ENCODE results near the gene LHX5.

The LHX5 gene

DNA sequence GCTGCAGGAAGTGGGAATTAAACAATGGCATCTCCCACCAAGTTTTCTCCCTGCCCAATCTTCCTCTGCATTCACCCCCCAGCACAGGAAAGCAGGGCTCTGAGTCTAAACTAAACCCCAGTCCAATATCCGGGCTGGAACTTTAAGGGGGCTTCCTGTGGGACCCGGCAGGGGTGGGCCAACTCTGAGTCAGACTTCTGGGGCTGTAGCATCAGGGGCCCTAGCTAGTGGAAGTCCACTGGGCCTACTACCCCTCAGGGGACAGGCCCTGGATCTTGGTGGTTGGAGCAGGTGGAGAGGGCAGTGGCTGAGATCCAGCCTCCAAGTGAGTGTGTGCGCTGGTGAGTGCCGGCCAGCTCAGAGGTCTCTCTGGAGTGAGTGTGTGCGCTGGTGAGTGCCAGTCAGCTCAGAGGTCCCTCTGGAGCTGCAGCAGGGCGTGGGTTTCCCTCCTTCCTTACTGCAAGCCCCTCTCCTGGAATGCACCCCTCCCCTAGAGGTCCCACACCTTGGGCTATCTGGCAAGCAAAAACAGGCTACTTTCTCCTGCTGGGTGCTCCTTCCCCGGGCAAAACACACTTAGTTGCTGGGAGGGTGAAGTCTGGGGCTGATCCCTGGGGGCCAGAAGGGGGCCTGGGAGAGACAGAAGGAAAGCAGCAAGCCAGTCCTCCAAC, 5.6 kb upstream of the LHX5 start:
- DNase-seq: no peak

DNA sequence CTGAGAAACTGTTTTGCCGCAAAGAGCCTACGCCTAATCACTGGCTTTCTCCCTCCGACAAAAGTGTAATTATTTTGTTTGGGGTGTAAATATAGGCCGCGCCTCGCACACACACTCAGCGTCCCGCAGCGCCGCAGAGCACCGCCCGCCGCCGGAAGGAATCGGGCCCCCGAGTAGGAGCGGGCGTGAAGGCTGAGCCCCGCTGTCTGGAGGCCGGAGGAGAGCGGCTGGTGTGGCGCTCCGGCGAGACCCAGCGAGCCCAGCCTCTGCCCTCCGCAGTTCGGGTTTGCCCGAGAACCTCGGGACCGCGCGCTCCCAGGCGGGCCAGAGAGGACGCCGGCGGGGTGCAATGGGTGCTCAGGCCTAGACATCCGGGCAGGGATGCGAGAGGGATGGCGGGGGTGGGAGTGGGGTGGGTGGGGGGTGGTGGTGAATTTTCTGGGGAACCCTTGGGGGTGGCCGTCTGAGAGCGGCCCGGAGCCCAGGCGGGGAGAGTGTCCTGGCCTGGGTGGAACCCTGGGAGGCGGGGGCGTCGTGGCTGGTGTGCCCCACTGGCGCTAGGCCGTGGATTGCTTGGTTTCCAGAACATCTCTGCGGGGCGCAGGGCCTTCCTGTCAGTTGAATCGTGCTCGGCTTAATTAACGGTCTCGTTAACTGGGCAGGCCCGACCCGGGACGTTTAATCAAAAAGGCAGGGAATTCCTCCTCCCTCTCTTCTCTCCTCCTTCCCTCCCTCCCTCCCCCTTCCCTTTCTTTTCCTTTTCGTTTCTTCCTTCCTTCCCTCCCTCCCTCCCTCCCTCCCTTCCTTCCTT, 4.7 kb upstream of the LHX5 start:
- peak; percentile 46 for DNase-seq

DNA sequence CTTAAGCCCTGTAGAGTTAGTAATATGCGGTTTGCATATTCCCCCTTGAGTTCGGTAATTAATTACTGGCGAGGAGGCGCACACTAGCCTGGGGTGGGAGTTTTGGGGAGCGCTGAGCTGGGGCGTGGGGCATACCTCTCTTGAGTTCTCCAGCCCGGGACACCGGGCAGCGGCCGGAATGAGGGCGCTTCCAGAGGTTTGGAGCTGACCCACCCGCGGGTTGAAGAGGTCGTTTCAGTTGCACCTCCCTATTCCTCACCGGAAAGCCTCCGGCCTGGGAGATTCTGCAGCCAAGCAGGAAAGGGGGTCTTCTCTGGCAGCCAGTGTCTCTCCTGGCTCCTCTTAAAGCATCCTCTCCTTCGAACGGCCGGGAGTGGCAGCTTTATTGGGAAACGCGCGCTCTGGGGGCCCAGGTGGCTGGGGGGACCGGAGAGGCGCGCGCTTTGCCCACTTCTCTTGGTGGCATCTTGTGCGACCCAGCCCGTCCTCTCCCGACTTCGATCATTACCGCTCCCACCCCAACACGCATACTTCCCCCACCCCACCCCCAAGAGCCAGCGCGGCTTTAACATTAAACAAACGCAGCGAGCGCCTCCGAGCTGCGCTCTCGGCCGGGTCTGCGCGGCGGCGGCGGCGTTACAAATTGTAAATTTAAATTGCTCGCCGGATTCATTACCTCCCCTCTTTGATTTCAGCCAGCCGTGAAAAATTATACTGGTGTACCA, 3.9 kb upstream of the LHX5 start:
- DNase-seq: peak; percentile 47

DNA sequence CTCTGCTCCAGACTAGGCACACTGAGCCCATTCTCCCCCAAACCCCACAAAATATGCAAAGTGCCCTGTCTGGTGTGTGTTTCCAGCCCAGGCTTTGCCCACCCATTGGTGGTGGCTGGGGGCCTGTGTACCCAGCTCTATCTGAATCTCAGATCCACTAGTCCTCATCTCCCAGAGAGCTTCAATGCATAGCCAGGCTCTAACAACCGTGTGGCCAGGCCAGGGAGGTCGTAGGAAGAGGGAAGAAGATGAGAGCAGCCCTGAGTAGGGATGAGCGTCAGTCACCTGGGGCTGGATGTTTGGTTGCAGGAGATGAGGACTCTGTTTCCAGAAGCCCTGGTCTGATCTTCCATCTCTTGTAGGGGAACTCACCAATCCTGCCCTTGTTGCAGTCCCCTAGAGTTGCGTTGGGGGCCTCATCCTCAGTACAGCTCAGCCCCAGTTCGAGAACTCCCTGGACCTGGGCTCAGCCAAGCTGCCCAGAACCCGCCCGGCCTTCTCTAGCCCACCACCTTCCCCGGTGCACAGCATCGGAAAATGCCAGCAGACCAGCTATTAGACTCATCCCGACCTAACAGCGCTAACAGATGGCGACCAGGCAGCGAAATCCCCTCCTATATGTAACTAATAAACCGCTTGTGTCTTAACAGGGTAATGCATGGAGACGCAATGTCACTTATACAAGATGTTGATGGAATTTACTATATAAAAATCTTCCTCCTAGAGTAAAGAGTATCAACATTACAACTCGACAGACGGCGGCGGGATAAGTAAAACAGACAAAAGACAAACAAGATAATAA, 3.2 kb upstream of the LHX5 start:
- DNase-seq: no peak

DNA sequence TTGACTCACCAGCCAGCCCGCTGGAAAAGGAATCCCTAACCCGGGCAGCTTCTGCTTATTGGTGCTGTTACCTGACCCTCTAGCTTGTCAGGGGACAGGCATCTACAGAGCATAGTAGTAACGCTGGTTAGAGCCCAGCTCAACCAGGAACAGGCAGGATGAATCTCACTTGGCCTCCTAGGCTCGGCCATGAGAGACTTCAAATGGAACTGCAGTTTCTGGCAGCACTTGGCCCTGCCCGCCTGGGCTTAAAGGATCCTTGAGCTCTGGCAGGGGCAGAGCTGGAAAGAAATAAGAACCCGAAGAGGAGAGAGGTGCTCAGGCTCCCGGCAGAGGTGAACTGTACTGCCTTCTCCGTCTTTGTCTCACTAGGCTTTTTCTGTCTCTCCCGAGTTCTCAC, 2.3 kb upstream of the LHX5 start:
- DNase-seq: peak; percentile 51

DNA sequence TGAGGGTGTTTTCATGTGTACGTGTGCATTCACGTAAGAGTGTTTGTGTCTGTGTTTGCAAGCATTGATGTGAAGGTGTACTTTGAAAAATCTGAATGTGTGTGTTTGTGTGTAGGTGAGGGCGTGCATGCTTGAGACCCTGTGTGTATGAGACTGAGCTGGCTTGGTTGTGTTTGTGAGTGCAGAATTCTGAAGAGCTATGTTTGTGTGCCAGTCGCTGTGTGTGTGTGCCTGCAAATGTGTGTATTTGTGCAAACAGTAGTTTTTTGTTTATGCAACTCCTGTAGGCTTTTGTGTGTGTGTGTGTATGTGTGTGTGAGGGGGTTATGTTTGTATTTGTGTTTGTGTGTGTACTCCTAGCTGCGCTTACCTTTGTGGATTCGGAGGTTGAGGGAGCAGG, 1.7 kb upstream of the LHX5 start:
- DNase-seq: no peak

DNA sequence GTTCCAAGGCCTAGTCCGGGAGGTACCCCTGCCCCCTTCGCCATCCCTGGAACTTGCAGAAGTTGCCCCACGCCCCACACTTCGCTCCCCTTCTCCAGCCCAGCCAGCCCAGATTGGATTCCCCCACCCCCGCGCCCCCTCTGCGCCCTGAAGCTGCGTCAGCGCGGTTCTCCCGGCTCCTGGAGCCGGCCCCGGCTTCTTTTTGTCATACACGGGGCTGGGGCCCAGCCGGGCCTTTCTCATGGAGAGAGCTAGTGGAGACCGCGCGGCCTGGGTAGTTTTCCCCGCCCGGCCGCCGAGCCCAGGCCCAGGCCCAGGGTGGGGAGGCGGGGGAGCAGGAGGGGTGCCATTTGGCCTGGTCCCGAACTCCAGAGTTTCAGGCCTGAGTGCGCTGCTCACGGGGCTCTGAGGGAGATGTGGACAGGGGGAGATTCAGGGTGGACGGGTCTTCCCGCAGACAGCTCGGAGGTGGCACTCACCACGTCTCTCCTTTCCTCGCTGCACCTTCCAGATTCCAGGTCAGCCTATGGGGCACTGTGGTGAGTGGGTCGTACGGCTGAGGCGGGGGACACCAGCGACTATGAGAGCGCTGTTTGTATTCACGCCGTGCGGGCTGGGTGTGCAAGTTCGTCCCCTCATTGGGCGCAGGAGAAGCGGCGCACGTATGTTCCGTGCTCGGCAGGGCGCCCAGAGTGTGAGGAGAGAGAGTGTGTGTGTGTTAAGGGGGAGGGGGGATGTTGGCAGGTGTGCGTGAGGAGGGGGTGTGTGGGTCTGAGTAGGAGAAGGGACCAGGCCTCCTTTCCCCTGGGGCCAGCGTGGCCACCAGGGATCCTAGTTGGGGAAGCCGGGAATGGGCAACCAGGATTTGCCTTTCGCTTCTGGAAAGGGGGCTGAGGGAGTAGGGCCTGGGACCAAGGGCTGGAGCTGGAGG, 785 bp upstream of the LHX5 start:
- DNase-seq: no peak

DNA sequence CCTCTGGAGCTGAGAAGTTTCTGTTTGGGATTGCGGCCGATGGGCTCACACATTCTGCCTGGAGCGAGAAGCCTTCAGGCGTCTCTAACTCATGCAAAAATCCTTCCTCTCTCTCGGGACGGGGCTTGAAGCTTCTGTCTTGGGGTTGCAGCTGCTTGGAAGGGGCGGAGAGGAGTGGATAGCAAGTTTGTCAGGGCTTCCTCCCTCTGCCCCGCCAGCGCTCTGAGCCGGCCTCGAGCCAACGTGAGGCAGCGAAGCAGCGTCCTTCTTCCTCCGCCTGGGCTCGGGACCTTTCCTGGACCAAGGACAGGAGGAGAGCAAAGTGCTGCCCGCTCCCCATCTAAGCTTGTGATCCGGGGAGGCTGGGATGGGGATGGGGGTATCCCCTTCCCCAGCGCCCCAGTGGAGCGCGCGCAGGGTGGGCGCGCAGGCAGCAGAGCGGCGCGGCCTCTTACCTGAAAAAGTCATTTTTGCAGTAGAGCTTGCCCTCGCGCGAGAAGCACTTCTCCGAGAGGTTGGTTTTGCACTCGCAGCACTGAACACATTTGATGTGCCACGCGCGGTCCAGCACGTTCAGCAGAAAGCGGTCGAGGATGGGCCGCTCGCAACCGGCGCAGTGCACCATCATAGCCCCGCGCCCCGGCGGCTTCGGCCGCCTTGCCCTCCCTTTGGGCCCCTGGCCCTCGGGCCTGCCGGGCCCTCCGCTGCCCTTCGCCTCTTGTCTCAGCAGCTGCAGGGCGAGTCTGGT, 626 bp downstream of the LHX5 start:
- DNase-seq: peak; percentile 51

DNA sequence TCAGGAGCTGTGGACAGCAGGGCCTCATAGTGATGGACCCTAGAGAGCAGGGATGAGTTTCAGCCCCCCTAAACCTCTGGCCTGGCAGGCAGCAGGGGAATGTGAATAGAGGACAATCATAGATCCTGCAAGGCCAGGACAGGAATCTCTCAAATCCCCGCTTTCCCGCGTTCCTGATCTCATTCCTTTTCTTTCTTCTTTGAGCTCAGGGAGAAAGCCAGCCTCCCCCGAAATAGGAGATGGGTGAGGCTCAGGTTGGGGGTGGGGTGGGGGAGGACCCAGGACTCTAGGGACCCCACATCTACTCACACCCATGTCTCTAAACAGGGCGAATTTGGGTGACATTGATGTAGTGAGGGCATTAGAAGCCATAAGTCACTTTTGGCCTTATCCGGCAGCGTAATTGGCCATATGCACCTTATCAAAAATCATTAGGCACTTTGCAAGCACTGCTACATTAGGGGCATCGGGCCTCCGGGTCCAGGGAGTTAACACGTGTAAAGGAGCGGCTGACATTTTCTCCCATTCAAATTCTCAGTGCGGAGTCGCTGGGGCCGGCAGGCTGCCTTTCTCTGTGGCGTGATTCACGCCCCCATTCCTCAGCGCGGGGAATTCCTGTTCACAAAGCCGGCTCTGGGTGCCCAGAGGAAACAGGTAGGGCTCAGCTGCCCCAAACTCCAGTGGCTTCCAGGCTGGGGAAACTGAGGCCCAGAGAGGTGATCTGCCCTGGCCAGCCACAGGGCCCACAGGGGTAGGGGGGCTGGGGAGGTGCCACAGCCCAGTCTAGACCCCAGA, 1.5 kb downstream of the LHX5 start:
- peak; percentile 46 for DNase-seq

DNA sequence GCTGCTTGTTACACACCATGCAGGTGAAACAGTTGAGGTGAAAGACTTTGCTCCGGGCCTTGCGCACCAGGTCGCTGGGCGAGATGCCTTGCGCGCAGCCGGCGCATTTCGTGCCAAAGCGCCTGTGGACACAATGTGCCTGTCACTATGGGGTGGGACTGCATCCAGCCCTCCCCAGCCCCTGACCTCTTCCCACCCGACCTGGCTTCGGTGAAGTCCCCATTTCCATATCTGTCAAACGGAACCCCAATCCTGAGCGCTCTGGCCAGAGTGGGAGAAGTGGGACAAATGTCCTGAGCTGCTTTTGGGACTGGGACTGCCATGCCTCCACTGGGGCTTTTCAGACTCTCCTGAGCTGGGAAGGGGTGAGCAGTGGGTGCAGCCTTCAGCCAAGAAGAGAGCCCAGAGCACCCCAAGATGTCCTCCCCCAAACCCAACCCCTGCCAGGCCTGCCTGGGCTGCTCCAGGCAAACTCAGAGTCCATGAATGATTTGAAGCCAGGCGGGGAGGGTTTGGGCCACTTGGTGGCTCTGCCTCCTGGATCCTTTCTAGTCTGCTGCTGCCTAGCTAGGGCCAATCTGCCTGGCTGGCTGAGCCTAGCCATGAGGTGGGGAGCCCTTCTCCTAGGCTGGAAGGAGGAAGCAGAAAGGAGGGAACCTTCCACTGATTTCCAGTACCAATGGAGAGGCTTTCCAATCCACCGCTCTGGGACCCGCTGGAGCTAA, 2.3 kb downstream of the LHX5 start:
- peak; percentile 52 for DNase-seq

DNA sequence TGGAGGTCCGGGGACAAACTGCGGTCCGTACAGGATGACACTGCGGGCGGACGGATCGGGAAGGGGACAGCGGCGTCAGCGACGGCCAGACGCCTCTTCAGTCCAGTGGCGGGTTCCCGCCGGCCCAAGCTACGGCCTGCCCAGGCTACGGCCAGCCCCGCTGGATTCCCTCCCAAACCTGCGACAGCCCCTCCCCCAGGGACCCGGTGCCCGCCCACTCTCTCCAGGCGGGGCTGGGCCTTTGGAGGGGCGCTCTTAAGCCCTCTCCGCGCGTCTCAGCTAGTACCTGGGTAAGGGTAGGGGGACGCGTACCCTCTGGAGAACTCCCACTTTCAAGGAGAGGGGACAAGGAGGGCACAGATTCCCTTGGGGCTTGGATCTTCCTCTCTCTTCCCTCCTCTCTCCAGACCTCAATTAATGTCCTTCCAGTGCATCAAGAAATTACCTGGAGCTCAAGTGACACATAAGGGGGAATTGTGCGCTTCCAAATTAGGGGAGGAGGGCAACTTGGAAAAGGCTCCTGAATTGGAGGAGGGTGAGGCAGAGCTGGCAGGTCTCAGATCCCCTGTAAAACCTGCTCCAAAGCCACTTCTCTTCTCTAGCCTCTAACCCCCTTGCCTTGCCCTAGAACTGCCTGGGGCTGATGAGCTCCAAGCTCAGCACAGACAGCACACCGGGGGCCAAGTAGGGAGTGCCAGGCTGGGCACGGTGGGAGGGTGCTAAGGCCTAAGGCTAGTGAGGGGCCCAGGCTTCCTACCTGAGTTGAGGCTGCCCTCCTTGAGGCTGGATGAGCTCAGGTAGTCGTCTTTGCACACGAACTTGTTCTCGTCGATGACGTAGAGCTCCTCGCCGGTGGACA, 3.1 kb downstream of the LHX5 start:
- peak; percentile 48 for DNase-seq

DNA sequence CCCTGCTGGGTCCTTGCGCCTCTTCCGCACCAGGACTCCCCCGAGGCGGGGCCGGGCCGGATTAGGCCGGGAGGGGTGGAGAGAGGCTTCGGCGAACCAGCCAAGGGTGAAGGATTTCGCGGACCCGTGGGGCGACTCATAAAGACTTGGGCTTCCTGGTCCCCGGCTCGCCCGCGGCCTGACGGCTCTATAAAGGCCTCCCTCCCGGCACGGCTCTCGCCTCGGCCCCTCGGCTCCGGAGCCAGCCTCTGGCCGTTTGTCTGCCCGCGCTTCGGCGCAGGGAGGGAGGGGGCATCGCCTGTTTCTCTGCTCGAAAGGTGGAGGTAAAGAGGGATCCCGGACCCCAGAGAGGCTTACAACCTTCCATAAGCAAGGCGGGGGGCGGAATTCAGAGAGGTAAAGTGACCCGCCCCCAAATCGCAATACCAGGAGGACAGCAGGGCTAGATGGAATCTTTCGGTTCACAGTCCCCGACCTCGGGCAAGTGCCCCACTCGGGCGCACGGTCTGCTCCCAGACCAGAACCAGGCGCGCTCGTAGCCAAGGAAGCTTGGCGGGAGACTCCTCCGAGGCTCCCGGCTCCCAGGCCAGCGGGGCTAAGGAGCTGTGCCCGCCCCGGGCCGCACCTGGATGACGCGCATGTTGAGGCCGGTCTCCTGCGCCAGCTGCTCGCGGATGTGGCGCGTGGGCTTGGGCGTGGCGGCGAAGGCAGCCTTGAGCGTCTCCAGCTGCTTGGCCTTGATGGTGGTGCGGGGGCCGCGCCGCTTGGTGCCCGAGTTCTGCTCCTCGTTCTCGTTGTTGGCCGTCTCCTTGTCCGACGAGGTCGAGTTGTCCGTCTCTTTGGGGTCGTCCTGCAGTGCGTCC, 3.9 kb downstream of the LHX5 start:
- peak; percentile 55 for DNase-seq

DNA sequence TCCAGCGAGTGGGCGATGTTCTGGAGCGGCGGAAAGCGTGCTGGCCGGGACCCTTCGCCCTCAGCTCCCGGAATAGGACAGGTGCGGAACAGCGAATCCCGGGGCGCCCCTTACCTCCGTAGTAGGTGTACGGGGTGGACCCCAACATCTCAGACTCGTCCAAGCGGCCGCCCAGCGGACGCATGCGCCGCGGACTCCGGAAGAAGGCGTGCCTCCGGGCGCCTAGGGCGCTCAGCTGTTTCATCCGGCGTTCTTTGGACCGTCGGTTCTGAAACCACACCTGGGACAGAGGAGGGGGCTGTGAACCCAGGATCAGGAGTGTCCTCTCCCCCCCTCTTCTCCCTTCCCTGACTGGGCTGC, 4.5 kb downstream of the LHX5 start:
- DNase-seq: peak; percentile 48

DNA sequence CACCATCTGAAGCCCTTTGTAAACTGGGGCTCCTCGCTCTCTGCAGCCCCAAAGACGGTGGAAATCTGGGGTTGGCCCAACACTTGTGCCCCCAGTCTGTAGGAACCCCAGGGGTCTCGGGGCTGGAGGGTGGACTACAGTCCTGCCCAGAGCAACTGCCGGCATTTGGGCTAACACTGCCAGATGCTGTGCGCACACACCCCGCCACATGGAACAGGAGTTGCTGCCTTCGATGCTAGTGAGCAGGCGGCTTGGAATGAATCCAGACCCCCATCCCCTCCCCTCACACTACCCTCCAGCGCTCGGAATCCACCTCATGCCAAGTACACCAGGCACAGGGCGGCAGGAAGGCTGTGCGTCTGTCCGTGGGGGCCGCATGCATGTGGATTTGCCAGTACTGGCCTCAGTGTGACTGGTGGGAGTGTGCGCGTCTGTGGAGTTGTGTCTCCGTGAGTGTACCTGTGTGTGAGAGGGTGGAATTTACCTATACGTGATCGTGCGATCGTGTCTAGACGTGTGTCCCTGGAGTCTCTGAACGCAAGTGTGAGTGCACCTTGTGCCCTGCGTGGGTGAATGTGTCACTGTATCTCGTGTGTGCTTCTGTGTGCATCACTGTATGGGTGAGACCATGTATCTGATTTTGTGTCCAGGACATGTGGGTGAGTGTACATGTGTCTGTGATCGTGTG, 5.1 kb downstream of the LHX5 start:
- peak; percentile 52 for DNase-seq

DNA sequence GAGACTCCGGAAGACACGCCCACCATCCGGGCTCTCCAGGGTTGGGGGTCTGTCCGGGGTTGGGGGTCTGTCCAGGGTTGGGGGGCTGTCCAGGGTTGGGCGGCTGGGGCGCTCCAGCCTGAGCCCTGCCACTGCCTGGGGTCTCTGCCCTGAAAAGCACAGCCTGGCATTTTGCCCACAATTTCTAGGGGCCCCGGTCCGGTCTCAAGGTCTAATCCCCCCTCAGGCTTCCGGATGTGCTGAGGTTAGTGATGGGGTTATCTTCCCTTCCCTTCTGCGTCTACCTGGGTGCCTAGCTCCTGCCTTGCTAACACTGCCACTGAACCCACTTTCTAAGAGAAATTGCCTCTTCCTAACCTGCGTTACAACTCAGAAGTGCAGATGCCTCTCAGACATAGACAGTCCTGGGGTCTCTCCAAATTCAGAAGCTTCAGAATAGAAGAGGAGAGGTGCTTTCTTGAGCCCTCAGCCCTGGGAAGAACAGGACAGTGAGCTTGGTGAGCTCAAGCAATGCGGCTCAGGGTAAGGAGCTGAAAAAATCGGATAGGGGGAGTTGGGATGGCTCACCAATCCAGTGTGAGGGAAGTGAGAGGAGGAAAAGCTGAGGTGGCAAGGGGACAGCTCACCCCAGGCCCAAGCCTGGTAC, 5.7 kb downstream of the LHX5 start:
- peak; percentile 50 for DNase-seq

All from activated CD8-positive, alpha-beta memory T cell treated with anti-CD3 and anti-CD28 coated beads, Interleukin-2, amount 50 U/mL, for 48 hours (primary cell).